NCI-H1930 (cell line): Measurements from ENCODE around the gene PCGF3.
A peak's percentile ranks its signal among the peaks of the same experiment; 100 is the strongest.
"Not testable (repeated sequence)": the region's sequence is repeated elsewhere in the genome, so short reads cannot be mapped to it uniquely, and the experiment has no call there.

ENCODE experiments used
- DNase-seq, 2 experiments: peaks; one replicate each; lab custom pipeline; 2025; lab: John Stamatoyannopoulos, UW

The PCGF3 gene

DNA sequence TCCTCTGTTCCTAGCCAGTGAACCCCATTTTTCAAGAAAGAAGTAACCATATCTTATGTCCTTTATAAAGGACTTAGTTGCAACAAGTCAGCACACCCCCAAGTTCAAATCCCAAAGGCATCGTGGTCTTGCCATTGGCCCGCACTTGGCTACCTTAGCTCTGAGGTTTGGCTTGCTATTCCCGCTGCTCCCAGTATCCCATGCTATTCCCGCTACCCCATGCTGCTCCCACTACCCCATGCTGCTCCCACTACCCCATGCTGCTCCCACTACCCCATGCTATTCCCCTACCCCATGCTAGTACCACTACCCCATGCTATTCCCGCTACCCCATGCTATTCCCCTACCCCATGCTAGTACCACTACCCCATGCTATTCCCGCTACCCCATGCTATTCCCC lies 37.4 kb upstream of the PCGF3 start:
- not testable (repeated sequence) for DNase-seq

DNA sequence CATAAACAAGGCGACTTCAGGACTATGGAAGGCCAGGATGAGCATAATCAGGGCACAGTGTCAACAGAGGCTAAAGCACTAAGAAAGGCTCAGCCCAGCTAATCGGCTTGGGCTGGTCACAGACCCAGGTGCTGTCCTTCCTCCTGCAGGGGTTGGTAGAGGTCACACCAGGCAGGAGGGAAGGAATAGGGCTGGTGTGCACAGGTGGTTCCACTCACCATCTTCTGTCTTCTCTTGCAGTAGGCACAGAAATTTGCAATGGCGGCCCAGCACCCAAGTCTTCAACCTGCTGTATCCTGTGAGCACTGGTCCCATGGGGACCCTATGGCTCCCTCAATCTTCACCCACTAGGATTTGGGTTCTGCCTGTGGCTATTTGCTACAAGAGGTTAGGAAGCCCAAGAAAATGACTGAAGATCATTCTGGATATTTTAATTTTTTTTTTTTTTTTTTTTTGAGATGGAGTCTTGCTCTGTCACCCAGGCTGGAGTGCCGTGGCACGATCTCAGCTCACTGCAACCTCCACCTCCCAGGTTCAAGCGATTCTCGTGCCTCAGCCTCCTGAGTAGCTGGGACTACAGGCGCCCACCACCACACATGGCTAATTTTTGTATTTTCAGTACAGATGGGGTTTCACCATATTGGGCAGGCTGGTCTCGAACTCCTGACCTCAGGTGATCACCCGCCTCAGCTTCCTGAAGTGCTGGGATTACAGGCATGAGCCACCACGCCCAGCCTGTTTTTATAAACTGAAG lies 35.6 kb upstream of the PCGF3 start:
- DNase-seq, result not testable (repeated sequence)

DNA sequence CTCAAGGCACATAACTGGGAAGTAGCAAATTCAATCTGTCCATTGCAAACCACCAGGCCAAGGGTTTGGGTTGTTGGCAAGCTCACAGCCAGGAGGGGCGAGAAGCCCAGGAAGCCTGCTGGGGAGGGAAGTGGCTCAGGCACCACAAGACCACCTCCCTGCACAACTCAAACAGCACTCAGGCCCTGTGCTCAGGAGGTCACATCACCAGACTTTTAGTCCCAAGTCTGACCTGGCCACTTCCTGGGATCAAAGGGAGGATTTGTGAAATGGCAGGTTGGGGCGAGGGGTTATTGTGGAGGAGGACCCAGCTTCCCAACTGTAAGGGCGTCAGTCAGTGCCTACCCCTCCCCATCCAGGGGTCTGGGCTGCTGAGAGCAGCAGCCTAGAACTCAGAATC lies 33.9 kb upstream of the PCGF3 start:
- no peak for DNase-seq

DNA sequence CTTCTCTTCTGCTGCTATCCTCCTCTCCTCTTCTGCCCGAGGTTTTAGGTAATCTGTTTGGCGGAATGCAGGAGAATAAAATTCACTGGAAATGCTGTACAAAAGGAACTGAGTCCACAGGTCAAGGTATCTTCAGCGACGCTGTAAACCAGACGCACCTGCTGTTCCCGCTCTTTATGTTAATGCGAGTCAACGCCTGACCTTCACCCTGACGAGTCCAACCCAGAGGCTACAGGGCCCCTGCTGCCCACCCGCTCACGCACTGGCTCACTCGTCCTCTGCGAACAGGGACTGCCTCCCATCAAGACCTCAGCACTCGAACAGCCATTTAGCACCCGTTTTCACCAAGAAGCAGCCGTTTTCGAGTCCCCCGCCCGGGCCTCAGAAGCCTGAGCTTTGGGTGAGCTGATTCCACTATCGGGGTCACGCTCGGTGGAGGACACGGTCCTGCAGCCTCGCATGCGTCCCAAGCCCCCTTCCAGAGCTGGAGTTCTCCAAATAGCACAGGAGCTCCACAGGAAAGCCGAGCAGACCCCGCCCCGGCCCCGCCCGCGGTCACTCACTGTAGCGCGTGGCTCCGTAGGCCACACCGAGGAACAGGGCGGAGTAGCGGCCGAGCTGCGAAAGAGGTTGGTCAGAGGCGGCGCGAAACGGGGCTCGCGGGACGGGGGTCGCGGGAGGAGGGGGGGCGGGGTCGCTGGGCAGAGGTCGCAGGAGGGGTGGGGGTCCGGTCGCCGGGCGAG lies 32.1 kb upstream of the PCGF3 start:
- DNase-seq, result no peak

DNA sequence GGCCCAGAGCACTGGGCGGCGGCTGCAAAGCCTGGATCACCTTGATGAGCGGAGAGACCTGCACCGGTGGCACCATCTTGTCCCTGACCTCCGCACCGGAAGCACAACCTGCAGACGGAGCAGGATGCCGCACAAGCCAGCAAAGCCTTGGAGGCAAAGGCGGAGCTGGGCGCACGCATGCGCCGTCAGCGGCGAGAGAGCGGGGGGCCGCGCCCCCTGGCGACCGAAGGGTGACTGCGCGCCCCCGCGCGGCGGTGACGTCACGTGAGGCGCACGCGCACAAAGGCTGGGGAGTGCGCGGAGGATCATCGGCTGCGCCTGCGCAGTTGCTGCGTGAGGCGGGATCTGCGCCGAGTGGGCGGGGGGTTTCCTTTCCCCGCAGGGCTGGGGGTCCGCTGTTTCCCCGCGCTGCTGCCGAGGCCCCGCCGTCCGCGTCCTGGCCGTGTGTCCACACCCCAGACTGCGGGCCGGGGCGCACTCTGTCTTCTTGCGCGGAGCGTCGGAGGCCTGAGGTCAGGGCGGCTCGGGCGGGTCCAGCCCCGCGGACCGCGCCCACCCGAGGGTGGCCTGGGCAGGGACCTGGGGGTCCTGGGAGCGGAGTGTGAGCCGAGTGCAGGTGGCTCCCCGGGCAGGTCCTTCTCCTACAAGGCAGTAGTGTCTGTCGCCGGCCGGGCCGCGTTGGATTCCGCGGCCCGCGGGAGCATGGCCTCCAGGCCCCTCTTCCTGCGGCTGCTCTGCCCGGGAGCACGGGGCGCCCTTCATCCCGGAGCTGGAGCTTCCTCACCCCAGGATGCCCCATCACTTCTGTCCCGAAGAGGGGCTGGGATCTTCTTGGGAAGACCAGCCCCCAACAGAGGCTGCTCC lies 31.2 kb upstream of the PCGF3 start, which contains the start of the genes ATP5ME and MYL5:
ATP5ME (minus strand) TSS at position 105 of the 864 bp plus-strand sequence; CDS start at position 76, 29 bp downstream.
MYL5 (plus strand) TSS at position 371 of the 864 bp plus-strand sequence. CDS start 3,485 bp downstream, outside the sequence.
- peak; percentile 91 to 96 for DNase-seq

DNA sequence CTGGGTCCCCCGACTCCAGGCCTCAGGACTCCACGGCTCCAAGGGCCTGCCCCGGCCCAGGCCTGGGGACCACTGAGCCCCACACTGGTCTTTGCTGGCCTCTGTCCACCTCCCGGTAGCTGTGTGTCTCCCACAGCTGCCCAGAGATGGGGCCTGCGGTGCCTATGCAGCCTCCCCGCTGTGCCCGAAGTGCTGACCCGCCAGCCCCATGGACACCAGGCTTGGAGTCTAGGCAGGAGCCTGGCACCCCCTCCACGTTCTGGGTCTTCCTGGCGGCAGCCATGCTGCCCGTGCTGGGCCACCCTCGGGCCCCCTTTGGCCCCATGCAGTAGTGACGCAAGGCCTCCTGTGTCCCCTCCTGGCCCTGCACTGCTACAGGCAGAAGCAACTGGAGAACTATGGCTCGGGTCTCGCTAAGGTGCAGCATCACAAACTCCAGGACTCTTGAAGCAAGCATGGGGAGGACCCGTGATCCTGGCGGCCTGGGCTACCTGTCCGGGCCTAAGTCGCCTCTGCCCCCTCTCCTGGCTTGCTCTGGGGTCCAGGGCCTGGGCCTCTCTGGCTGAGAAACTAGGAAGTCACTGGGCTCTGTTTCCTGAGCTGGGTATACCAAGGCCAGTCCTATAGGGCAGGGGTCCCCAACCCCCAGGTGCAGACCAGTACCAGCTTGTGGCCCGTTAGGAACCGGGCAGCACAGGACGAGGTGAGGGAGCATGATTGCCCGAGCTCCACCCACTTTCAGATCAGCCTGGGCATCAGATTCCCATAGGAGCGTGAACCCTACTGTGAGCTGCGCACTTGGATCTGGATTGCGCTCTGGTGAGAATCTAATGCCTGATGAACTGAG lies 30.4 kb upstream of the PCGF3 start:
- no peak for DNase-seq

DNA sequence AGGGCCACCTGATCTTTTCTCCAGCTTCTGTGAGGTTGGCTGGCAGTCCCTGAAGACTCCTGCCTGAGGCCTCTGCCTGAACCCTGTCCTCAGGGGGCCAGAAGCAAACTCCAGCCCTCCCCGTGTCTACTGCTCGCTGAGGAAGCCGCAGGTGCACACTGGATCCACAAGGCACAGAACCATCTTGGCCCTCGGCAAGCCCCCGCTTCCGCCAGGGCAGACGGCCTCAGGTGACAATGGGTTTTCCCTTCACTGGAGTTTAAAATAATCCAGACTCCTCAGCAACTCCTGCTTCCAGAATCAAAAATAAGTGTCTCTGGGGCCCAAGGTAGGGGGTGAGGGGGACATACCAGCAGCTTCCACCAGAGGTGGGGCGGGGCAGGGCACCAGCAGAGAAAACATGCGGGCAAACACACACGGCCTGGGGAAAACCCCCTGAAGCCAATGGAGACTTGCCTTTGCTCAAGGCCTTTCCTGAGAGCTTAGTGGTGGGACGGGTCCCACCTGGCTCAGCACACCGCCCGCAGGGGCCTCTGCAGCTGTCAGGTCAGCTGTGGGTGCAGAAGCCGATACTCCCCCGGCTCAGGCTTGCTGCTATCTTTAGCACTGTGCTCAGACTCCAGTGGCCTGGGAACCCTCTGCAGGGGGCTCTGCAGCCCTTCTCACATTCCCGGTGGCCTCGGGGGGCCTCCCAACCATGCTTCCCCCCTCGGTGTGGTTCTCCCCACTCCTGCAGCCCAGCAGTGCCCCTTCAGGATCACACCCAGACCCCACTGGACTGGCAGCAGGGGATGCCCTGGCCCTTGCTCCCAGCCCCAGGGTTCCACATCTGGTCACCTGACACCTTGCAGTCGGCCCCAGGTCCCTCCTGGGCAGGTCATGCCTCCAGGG lies 29.4 kb upstream of the PCGF3 start:
- DNase-seq, result no peak

DNA sequence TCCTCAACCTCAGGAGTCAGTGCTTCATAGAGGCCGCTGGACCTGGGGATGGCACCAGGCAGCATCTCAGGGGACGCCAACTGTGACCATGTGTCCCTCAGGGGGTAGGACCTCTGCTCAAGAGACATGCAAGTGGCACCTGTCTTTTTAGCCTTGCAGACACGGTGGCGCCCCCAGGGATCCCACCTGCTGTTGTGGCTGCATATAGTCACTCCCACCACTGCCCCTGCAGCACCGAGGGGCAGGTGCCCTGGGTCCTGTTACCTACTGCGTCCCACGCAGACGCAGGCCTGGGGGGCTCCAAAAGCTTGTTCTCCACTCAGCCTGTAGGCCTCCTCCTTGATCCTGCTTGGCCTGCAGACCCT lies 28.8 kb upstream of the PCGF3 start:
- no peak for DNase-seq

DNA sequence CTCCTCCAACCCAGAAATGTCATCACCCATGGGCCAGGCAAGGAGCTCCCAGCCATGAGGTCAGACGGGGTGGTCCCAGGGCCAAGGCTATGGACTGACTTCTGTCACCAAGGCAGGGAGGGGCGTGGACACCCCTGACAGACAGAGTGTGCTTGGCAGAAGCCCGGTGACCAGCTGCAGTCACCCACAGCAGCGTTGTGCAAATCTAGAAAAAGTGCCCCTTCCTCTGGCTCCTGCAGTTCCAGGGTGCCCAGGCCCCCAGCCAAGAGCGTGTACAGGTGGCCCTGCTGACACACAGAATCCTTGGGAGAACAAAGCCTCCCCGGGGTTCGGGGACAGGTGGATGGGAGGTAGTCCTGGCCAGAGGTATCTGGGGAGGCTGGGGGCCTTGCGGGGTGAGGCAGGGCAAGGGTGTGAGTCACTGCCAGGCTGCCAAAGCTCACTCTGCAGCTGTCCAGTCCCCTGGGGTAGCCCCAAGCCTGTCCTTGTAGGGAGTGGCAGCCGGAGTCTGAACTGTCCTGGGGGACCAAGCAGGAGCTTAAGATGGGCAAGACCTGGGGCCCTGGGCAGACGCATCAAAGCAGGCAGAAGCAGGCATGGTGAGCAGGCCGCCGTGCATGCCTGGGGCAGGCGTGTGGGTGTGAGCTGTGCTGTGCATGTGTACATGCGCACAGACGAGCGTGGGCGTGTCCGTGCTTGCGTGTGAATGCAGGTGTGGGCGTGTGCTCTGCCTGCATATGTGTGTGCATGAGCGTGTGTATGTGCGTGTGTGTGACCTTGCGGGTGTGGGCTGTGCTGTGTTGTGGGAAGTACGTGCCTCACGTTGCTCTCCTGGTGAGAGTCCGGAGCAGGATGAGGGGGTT lies 28.0 kb upstream of the PCGF3 start:
- DNase-seq, result no peak

DNA sequence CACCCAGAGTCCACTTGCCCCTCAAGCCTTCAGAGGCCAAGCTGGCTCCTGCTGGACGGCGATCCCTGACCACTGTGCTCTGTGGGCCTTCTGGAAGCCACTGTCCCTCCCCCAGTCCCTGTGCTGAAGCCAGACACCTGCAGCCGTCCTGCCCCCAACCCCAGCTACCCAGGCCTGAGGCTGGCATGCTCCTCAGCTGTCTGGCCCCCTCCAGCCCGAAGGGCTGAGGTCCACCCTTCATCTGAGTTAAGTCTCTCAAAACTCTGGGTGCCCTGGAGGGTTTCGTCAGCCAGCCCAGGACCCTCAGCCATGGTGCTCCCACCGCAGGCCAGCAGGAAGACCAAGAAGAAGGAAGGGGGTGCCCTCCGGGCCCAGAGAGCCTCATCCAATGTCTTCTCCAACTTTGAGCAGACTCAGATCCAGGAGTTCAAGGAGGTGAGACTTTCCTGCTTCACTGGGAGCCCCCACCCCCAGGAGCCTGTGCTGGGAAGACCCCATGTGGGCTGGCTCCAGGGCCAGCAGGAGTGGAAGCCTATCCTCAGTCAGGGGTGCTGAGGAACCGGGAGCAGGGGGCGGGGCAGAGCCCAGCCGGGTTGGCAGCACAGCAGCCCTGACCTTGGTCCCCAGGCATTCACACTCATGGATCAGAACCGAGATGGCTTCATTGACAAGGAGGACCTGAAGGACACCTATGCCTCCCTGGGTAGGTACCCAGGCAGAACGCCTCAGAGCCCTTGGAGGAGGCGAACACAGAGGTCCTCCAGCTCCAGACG lies 27.1 kb upstream of the PCGF3 start:
- no peak for DNase-seq

DNA sequence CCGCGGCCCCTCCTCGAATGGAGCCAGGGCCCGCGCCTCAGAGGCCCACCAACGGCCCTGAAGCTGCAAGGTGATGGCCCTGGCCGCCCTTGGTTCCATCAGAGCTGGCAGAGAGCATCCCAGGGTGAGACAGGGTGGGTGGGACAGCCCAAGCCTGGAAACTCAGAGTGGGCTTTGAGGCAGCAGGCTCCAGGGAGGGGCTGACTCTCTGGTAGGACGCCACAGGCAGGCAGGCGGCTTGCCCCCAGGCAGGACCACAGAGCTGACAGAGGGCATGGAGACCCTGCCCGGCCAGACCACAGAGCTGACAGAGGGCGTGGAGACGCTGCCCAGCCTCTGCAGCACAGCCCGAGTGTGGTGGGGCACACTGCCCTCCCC lies 26.5 kb upstream of the PCGF3 start:
- no peak for DNase-seq

DNA sequence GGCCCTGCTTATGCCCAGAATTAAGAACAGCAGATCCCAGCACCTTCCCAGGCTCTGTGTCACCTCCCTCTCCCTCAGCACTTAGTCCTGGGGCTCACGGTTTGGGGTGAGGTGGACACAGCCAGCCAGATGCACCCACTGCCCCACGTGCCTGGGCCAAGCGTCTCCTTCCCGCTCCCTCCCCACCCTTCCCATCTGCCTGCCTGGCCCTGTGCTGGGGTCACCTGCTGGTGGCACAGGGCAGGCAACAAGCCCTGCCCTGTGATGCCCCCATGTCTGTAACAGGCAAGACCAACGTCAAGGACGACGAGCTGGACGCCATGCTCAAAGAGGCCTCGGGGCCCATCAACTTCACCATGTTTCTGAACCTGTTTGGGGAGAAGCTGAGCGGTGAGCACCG lies 26.0 kb upstream of the PCGF3 start:
- DNase-seq, result no peak

DNA sequence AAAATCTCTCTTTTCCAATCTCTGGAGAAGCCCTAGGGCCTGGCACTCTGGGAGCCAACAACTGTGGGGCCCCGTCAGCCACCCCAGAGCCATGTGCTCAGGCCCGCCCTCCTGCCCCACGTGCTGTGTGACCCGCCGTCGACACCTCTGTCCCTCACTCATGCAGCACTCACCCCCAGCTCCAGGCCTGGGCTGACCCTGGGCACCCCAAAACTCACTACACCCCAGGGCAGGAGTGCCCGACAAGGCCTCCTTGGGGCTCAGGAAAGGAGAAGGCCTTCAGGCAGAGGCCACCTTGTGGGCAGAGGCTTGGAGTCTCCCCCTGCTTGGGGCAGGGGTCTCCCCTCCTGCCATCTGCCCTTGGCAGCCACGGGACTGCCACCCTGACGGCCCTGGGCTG lies 25.5 kb upstream of the PCGF3 start:
- DNase-seq, result no peak

DNA sequence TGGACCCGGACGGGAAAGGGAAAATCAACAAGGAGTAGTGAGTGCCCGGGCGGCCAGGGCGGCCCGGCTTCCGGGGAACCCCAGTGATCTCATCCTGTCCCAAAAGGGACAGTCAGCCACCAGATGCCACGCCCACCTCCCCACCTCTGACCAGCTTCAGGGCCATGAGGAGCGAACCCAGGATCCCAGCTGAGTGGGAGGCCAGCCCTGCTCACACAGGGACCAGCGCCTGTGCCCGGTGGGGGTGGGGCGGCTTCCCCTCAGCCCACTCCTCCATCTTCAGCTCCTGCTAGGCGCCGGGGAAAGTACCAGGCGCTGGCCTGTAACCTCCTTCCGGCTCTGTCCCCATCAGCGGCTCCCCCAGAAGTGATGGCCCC lies 25.1 kb upstream of the PCGF3 start:
- no peak for DNase-seq

DNA sequence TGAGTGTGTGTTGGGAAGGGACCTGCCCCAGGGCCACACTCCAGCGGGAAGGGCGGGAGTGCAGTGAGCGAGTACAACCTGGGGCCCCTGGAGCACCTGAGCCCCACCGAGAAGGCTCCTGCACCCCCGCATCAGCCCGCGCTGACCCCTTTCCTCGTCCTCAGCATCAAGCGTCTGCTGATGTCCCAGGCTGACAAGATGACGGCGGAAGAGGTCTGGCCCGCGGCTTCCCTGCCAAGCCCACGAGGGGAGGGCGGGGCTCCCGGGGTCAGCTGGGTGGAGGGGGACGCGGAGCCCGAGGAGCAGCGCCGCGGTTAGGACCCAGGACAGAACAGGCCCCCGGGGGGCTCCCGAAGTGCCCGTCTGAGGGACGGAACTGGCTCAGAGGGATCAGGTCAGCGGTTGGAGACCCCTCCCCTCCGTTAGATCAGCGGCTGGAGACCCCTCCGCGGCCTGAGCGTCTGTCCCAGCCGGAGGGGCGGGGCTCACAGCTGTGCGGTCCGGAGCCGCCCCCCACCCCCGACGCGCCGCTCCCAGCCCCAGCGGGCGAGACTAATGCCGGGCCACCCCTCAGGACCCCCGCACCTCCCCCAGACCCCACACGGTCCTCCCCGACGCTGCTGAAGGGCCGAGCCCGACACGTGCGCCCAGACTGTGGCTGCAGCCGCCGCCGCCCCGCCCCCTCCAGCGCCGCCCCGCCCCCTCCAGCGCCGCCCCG lies 24.5 kb upstream of the PCGF3 start:
- no peak for DNase-seq

DNA sequence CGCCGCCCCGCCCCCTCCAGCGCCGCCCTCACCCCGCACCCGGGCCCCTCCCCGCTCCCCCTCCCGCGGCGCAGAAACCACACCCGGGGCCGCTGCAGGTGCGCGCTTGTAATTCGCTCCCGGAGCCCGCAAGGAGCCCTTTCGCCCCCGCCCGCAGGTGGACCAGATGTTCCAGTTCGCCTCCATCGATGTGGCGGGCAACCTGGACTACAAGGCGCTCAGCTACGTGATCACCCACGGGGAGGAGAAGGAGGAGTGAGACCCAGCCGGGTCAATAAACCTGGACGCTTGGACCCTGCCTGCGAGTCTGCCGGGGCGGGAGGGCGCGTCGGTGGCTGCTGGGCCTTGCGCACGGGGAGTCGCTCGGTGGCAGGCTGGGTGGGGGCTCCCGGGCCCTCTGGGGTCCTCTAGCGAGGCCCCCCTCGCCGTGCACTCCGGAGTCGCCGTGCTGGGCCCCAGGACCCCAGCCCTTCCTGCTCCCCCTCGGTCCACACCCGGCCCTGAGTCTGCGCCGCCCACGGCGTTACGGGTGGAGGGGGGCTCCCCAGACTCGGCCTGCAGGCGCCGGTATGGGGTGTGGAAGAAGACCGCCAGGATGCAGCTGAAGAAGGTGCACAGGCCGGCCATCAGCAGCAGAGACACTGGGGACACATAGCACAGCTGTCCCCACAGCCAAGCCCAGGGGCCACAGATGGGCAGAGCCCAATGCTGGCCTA lies 23.7 kb upstream of the PCGF3 start:
- peak in 1 of 2 experiments; percentile 17 for DNase-seq

DNA sequence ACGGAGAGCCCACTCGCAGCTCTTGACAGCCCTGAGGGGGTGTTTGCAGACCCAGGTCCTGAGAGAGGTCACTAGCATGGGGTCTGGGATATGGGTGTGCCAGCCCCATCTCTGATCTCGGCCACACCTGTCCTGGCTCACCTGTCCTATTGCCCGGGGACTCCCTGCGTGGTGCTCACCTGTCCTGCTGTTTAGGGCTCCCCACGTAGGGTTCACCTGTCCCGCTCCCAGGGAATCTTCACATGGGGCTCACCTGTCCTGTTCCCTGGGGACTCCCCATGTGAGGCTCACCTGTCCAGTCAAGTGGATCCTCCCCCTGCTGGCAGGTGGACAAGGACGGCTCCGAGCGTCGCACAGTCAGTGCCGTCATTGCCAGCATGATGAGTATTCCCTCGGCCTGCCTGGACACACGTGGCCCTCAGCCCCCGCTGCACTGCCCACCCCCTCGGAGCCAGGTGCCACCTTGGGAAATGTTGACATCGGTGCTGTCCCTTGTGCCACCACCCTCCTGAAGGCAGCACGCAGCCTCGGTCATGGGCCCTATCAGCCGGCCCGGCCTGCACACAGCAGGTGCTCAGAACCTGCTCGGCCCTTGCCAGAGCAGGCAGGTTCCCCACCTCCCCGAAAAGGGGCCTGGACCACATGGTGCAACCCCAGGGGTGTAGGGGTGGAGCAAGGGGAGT lies 23.0 kb upstream of the PCGF3 start:
- DNase-seq, result no peak
